HG03196 (cell line): Measurements from ENCODE around the gene MAML2.

Source experiments
- ATAC-seq: cut with Tn5 transposase; IDR thresholded peaks from one replicate; pipeline ENCODE4 v1.9.1; 2021; ENCODE audit not compliant: unreplicated experiment

The MAML2 gene

DNA sequence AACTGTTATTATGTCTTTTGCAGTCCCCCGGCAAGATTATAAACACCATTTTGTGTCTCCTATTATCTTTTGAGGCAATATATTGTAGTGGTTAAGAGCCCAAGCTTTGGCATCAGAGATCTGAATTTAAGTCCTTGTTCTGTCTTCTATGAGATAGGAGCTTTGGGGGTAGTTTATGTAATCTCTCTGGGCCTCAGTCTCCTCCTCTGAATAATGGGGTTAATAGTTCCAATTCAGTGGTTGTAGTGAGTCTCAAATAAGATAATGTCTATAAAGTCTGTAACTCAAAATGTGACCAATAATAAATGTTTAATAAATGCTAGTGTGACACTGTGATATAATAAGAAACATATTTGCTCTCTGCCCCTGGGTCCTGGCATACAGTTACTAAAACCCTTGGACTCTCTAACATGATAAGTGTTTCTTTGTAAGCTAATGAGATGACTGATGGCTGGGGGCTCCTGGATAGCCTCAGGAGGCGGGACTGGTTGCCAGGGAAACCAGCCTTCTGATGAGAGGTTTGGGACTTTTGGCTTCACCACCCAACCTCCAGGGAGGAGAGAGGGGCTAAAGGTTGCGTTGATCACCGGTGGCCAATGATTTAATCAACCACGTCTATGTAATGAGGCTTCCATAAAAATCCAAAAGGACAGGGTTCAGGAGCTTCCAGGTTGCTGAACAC is 235.7 kb downstream of the MAML2 start:
- ATAC-seq, result no peak

DNA sequence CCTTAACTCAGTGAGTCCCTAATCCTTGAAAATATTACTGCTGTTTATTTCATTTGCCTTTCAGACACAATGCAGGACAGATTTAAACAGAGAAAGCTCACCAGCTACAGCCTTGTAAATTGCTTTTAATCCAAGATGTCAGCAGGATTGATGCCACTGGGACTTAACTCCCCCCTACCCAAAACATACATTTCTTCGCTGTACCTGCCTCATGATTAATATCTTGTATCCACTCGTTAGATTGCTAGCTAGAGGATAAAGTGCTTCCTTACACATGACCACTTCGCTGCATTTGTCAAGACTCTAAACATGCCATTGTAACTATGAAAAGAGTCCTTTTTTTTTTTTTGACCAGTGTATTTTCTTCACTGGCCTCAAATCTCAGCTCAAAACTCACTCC is 236.3 kb downstream of the MAML2 start:
- ATAC-seq, result no peak

DNA sequence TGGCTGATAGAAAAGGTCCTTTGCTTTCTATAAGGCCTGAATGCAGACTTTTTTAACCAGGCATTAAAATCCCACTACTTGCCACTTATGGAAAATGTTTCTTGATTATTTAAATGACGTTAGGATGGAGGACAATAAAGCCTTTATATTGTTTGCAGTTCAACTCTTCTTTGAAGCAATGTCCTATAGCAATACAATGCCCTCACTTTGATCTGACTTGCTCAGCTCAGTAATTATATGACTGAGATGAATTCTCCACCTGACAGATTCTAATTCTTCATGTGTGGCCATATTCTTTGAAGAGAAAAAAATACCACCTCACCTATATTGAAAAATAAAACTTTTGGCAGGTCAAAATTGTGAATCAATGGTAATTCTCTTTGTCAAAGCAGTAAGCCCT is 237.1 kb downstream of the MAML2 start:
- no peak for ATAC-seq

DNA sequence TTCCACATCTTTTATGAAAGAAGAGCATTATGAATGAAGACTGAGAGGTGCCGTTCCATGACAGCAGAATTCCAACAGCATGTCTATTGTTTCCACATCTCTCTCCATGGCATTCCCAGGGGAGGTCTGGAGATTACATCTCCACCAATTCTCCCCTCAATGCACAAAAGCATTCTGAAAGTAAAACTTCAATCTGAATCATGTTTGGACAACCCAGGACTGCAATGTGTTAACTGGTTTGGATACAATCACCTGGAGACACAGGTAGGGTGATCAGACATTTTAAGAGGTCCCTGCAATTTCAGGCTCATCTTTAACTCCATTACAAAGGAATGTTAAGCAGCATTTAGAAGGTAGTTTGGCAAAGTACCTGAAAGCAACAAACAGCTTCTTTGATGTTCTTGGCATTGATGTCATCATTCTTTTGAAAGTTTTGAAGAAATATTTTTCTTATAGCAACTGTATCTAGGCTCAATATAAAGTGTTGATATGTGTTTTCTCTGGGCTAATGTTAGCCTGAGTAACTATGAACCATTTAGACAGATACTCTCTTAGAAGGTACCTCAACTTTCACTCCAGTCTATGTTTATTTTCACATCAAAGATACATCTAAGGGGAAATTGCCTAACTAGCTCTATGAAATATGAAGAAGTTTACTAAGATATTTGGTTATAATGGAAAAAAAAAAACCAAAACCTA is 237.6 kb downstream of the MAML2 start:
- no peak for ATAC-seq

DNA sequence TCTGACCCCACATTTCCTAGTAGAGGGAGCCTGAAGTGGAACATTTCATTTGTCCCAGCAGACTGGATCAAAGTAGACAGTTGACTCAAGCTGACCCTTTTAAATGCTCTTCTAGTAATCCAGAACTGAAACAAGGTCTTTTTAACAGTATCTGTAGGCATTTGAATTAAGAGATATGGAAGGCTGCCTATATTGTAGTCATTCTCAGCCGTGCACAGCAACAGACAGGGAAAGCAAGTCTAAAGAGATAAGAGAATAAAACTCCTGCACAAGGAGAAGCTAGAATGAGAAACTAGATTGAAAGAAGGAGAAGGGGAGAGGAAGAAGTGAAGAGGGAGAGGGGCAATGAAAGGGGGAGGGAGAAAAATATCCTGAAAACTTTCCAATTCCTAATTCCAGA is 238.5 kb downstream of the MAML2 start:
- ATAC-seq, result no peak

DNA sequence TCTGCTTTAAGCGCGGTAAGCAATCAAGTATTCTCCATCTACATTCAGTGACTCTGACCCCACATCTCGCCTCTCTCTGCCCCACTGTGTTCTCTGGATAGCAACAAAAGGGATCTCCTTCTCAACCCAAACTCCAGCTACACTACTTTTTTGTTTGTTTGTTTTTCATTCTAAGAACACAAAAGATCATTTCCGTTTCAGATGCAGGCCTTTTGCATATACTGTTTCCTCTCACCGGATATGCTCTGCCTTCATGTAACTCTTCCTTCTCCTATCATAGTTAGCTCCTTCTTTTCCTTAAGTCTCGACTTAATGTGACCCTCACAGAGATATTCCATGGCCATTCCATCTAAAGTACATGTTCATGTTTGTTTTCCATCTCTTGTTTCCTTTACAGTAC is 239.3 kb downstream of the MAML2 start:
- no peak for ATAC-seq

DNA sequence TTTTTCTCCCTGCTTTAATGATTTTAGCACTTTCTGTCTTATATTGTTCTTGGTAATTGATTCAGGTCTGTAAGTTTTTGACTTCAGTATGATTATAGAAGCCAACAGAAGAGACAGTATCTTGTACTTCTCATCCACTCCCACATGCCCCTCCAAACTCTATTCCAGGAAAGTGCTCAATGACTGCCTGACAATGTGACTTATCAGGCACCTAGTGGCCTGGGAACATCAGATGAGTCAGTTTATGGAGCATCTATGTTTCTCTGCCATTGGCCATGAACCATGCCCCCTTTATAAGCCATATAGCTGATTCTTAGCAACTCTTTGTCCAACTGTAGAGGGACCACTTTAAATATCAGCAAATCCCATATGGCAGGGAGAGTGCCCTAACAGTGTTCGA is 239.9 kb downstream of the MAML2 start:
- no peak for ATAC-seq

DNA sequence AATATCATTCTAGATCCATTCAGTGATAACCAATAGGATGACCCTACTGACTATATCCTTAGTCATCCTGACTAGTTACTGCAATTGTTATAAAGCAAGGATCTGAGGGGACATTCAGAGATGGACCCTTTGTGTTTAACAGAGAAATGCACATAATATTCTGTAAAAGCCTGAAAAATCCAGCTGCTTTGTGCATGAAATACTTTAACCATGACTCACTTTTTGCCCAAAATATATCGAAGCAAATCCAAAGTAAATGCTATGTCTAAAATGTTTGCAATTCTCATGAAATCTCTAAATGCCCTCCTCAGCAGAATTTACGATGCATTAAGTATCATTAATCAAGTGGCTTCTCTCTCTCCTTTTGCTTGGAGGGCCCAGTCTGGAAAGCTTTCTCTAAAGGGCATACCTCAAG is 240.3 kb downstream of the MAML2 start:
- ATAC-seq, result no peak

DNA sequence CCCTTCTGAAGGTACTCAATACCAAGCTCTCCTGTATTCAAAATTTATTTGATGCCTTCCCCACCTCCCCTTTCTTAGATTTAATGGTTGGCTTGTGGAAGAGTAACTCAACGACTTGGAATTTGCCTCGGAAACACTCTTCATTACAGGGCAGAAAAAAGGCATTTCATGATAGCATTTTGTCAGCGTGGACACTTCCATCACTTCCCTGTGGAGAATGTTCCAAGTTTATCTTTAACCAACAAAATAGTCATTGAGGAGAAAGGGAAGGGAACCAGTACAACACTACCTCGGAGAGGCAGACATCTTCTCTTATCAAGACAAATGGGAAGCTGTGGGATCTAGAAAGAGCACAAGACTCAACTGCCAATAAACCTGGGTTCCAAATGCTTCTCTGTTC is 241.8 kb downstream of the MAML2 start:
- ATAC-seq, result no peak

DNA sequence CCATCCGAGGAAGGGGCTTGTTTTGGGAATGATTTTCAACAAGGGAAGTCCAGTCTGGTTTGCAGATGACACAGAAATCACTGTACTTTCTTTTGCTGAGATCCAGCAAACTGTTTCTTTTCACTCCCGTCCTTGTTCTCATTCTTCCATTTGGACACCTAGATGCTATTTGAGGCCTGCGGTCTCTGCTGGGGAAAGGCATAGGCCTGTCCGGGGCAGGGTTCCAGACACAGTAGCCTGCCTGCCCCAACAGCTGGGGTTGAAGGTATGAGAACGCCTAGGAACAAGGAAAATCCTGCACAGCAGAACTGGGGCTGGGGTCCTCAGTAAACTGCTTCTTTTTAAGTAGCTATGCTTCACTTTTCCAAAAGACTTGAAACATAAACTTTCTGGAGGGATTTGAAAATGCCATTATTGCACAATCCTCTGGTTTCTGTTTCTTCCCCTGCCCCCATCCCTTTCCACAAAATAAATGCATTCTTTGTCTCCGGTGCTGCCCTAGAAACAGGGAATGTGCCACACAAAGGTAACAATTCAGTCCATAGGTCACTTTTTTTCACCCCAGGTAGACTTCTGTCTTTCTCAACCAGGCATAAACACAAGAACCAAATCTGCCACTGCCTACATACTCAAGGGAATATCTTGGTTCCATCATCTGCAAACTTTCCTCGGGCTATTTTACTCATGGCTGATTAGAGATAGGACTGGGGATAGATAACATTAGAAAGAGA is 244.3 kb downstream of the MAML2 start:
- no peak for ATAC-seq

DNA sequence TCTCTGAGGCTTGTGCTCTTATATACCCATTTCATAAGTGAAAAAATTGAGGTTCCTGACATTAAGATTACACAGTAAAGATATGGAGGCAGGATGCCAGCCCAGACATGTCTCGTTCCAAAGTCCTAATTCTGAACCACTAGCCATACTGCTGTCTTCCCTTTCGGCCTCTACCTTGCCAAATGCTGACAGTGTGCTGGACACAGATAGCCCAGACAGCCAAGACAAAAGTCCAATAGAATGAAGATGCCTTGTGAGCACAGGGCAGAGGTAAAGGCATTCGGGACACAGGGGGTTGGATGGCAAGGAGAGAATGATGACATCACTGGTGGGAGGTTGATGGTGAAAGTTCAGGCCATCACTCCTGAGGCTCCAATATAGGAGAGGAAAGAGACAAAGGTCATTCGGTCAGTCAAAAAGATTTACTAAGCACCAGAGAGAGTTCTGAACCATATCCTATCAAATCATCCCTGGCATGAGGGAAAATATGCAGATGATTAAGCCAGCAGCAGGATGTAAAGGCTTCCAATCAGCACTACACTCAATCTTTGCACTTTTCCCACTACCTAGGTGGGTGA is 245.1 kb downstream of the MAML2 start:
- no peak for ATAC-seq

DNA sequence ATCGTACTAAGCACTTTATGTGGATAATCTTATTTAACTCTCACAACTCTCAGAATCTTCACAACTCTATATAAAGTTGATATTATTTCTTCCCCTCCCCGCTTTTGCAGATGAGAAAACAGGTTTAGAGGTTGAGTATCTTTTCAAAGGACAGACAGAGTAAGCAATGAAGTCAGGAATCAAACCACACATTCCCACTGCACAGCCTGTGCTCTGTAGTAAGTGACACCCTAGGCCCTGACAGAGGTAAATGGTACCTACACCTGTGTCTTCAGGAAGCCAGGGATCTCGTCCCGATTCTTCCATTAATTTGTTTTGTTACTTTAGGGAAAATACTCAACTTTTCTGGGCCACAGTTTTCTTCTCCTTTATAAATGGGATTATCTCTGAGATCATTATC is 246.6 kb downstream of the MAML2 start:
- no peak for ATAC-seq

DNA sequence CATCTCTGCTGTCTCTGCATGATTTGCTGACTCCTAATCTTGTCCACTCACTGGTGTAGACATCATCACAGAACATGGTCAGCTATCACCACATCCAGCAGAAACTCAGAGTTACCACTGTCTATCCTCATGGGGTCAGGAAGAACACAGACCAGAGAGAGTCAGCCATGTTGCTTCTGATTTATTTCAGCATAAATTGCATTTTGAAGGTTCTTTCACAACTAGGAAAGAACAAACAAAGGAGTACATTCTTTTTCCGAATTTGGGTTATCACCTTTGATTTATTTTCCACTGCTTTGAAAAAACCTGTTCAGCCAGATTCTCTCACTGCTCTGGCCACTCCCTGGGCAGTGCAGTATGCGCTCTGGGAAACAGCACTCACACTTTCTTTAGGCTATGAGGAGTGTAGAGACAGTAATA is 247.1 kb downstream of the MAML2 start:
- no peak for ATAC-seq

DNA sequence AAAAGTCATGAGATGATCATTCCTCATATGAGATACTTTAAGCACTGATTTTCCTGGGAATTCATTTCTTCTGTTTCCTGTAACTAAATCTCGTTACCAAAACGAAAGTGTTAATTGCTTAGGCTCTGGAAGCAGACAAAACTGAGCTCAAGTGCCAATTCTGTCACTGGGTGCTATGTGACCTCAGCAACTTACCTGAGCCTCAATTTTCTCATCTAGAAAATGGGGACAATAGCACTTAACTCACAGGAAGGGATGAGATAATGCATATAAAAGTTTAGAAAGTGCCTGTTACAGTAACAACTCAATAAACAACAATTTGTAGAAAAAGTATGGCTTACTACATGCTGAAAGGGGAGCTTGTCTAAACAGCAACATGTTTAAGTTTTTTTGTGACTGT is 248.8 kb downstream of the MAML2 start:
- ATAC-seq, result no peak

DNA sequence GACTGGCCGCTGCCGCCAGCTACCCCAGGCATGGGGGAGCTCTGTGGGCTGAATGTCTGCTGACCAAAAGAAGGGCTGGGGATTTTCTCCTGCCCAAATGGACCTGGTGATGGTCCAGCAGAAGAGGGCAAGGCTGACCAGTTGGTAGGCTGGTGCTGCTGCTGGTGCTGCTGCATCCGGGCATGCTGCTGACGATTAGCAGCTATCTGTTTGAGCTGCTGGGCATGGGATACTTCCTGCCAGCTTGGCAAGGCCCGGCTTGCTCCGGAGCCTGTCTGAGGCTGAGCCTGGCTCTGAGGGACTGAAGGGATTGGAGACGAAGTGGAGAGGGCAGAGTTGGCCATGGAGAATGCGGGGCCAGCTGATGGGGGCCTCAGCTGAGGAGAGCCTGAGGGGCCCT is 250.5 kb downstream of the MAML2 start:
- no peak for ATAC-seq

DNA sequence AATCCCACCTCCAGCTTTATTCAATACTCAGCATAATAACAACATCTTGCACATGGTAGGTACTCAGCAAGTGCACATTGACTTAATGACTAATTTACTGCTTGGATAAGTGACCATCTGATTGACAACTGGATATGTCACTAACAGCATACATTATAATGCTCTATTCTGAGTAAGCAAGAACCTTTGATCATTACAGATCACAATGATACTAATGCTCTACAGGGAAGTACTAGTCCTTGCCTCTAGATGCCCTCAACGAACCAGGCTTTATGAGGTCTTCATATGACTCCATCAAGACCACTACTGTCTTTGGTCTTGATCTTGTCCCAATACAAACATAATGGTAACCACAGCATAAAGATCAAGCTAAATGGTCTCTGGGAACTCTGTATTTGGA is 251.5 kb downstream of the MAML2 start:
- no peak for ATAC-seq

DNA sequence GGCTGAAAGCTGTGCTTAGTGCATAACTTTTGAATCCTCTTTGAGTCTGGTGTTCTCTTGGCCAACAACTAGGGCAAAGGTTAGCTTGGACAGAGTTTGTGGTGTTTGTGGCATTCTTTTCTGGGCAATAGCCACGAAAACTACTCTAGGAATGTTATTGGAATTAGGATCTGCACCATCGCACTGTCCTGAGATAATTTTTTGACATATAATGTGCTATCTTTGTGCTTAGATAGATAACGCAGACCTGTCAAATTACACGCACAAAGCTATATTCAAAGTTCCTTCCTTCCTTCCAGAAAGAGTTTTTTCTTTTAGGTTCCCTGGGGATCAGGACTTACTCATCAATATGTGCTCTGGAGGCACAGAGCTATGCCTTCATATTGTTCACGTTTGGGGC is 252.3 kb downstream of the MAML2 start:
- ATAC-seq, result no peak

DNA sequence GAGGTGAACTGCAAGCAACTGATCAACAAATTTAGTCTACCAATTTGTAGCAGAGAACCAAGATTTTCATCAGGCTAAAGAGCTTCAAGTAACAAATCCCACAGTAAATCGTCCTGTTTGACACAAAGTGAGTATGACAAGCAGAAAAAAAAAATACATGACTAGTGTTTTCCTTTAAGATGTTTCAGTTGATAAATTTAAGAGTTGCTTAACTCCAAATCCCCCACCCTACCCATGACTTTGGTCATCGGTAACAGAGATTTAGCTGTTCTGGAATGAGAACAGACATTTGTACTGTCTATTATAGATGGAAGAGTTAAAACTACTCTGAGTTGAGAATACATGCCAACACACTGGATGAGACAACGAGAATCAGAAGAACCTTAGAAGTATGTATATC is 254.1 kb downstream of the MAML2 start:
- ATAC-seq, result no peak

DNA sequence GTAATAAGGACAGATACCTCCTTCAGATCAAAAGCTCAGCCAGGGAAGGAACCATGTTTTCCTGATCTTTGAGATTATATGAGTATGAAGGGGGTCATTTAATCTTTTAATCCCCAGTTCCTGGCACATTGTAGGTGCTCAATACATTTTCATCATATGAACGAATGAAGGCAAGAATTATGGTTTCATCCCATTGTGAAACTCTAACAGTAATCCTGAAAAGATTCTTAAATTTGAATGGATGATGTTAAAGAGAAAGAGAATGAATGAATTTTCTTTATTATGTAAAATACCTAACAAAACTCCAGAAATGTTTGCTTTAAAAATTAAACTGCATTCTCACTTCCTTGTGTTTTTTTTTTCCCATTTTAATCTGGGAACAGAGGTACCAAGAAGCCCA is 256.9 kb downstream of the MAML2 start:
- no peak for ATAC-seq

DNA sequence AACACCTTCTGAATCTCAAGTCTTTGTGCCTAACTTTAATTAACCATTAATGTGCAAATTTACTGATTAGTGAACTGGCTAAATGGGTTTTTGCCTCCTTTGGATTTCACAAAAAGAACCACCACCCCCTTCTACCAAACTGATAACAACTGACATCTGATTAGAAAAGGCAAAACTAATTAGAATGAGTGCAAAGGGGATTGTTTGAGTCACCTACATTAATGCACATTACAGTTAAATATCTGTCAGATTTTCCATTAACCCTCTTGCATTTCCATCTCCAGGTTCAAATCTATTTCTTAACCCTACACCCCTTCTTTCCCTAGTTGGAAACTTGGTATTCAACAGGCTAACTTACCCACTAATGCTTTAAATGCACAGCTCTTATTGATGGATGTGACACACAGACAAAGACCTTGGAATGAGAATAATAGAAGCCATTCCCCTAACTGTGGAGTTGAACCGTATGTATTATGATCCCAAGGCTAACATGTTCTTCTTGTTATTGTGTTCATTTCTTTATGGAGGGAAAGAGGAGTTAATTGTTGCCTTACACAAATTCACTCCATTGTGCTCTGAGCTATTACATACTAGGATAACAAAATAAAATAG is 257.6 kb downstream of the MAML2 start:
- ATAC-seq, result no peak

DNA sequence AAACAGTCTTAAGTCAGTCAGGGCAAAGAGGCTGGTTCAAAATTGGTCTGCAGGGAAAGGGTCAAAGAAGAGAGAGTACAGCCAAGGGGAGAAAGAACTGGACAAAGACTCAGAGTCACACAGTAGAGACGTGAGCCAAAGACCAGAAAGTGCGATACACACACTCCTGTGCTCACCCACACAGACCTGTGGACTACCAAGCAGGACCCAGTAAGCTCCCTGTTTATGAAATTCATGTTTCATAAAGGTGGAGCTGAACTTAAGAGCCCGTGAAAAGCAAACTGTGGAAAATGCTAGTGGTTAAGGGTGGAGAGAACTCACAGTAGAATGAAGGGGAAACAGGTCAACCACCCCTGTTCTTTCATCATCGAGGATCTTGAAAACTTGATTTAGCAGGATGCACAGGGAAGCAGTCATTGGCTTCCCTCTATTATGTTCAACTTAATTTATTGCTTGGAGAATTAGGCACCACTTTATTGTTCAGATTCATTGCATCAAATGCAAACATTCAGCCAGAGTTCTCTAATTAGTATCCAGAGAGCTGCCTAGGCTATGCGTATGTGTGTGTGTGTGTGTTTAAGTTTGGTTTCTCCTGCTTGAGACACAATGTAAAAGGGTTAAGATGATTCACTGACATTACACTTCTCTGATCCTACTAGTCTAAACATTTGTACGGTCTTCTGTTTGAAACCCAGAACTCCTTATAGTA is 258.2 kb downstream of the MAML2 start:
- no peak for ATAC-seq
